ENCODE data around the gene CDC25B.

CDC25B gene

GRCh38 chr20:3752386-3752759 is 43.7 kb upstream of the CDC25B start:
- Histone ChIP-seq H3K9me3 (ENCODE audit: control insufficient read depth, insufficient read depth, low read depth, low read length) (no peaks in the 10 kb centered on the region), H3K4me3 (ENCODE audit: low read depth, low read length) (no peak overlapping the region), H3K36me3 (ENCODE audit: control insufficient read depth in 2 of 2, insufficient read depth in 1 of 2, low read length in 2 of 2) (peaks cover 0 to 40% of the 10 kb centered on the region in 2 experiments; a peak in 1 of 3 replicates), H3K27ac (ENCODE audit: extremely low read depth, low read depth, low read length) (no peak overlapping the region), H3K4me1 (ENCODE audit: control insufficient read depth, insufficient read depth, low read length) (peaks cover 4% of the 10 kb centered on the region; the same call in 1 of the 2 replicates)
- ChIA-PET POLR2A (interaction anchor here (0.5 to 3.2 kb wide), 2 partner anchors 15 to 54 kb away, joined by 3 to 17 read pairs; partner anchors contain the start of gene ADISSP), CTCF (interaction anchor here (0.5 to 9.8 kb wide), 19 partner anchors 8 to 905 kb away, joined by 3 to 133 read pairs (median 5); partner anchors contain the start of genes ADISSP and SPEF1)
- TF ChIP-seq ZNF600 (tag by site-specific recombination; IDR thresholded peaks at IDR 0.05) = 0 out of 2 replicates have a peak, but pooled peaks have one; percentile 37
- no peak for TF ChIP-seq ZNF473 (tag by site-specific recombination; IDR thresholded peaks at IDR 0.05)
- TF ChIP-seq ZNF214 (tag by site-specific recombination; IDR thresholded peaks at IDR 0.05; ENCODE audit: borderline replicate concordance) = no peak
- no peak for TF ChIP-seq ZNF48 (tag by site-specific recombination; IDR thresholded peaks at IDR 0.05)
- no peak for TF ChIP-seq GLIS1 (tag by site-specific recombination; IDR thresholded peaks at IDR 0.05)
- TF ChIP-seq CTCF (tag by site-specific recombination; IDR thresholded peaks at IDR 0.05) = no peak

DNA sequence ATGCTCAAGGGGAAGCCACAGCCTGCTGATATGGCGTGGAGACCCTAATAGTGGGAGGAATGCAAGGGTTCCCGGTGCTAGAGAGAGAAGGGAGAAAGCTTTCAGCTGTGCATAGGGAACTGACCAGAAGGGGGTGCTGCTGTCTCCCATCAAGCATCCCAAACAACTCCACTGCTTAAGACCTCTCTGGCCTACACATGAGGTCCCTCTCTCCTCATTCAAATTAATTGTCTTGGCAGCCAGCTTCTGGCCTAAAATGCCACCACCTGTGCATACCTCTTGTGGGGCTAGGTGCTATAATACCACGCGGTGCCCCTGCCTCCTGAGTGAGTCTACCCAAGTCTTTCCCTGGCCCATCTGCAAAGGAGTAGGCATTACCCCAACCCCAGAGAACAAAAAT is 43.0 kb upstream of the CDC25B start:
- H3K9me3 ChIP-seq (ENCODE audit: control insufficient read depth, insufficient read depth, low read depth, low read length) = no peaks in the 10 kb centered on the region
- ChIA-PET POLR2A (interaction anchor here (0.9 to 3.2 kb wide), 2 partner anchors 15 to 65 kb away, joined by 3 to 17 read pairs; partner anchors contain the start of gene ADISSP), CTCF (interaction anchor here (0.6 to 9.8 kb wide), 21 partner anchors 8 to 906 kb away, joined by 3 to 133 read pairs (median 5); partner anchors contain the start of gene ADISSP)
- peaks cover 4% of the 10 kb centered on the region; the same call in 1 of the 2 replicates for H3K4me1 ChIP-seq (ENCODE audit: control insufficient read depth, insufficient read depth, low read length)
- TF ChIP-seq ZNF2 (tag by site-specific recombination; IDR thresholded peaks at IDR 0.05) = peak; percentile 56; the same call in 1 of the 2 replicates
- TF ChIP-seq ZNF426 (tag by site-specific recombination; IDR thresholded peaks at IDR 0.05) = no peak
- TF ChIP-seq ZFP69B (tag by site-specific recombination; IDR thresholded peaks at IDR 0.05) = no peak
- TF ChIP-seq ZSCAN30 (tag by site-specific recombination; IDR thresholded peaks at IDR 0.05) = no peak
- TF ChIP-seq, protein P1, sequence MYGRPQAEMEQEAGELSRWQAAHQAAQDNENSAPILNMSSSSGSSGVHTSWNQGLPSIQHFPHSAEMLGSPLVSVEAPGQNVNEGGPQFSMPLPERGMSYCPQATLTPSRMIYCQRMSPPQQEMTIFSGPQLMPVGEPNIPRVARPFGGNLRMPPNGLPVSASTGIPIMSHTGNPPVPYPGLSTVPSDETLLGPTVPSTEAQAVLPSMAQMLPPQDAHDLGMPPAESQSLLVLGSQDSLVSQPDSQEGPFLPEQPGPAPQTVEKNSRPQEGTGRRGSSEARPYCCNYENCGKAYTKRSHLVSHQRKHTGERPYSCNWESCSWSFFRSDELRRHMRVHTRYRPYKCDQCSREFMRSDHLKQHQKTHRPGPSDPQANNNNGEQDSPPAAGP (tag by site-specific recombination; IDR thresholded peaks at IDR 0.05) = no peak
- no peak for TF ChIP-seq ZNF223 (tag by site-specific recombination; IDR thresholded peaks at IDR 0.05)
- TF ChIP-seq ZNF510 (tag by site-specific recombination; IDR thresholded peaks at IDR 0.05; ENCODE audit: insufficient replicate concordance) = no peak
- TF ChIP-seq ZNF23 (tag by site-specific recombination; IDR thresholded peaks at IDR 0.05; ENCODE audit: borderline replicate concordance) = no peak
- no peak for TF ChIP-seq ZNF501 (tag by site-specific recombination; IDR thresholded peaks at IDR 0.05)
- no peak for TF ChIP-seq MZF1 (tag by site-specific recombination; IDR thresholded peaks at IDR 0.05; ENCODE audit: borderline replicate concordance)
- peak; percentile 64; the same call in 1 of the 2 replicates for TF ChIP-seq CTCF (tag by site-specific recombination; IDR thresholded peaks at IDR 0.05)
- no peak for TF ChIP-seq PRDM1 (tag by site-specific recombination; IDR thresholded peaks at IDR 0.05)
- TF ChIP-seq ZNF654 (tag by site-specific recombination; IDR thresholded peaks at IDR 0.05; ENCODE audit: low read depth) = peak; percentile 60
- TF ChIP-seq ZNF747 (tag by site-specific recombination; IDR thresholded peaks at IDR 0.05) = no peak
- no peak for TF ChIP-seq GLIS1 (tag by site-specific recombination; IDR thresholded peaks at IDR 0.05)
- TF ChIP-seq ZNF24 (tag by site-specific recombination; IDR thresholded peaks at IDR 0.05) = no peak
- TF ChIP-seq ZNF354C (tag by site-specific recombination; IDR thresholded peaks at IDR 0.05; ENCODE audit: borderline replicate concordance, low read depth) = no peak
- H3K36me3 ChIP-seq (ENCODE audit: control insufficient read depth in 2 of 2, insufficient read depth in 1 of 2, low read length in 2 of 2) = peaks cover 0 to 46% of the 10 kb centered on the region in 2 experiments; a peak in 1 of 3 replicates
- H3K27ac ChIP-seq (ENCODE audit: extremely low read depth, low read depth, low read length) = no peak overlapping the region
- H3K4me3 ChIP-seq (ENCODE audit: low read depth, low read length) = no peak overlapping the region

Measured in HEK293 (cell line).